Umbilical cord (tissue), 2 donors: ENCODE data around the gene FCRLB. TPM values are rescaled to one million over a fixed set of nuclear protein-coding genes. Genes with fewer than 3 reads are reported as not detected.
"Not testable (repeated sequence)": the region's sequence is repeated elsewhere in the genome, so short reads cannot be mapped to it uniquely, and the experiment has no call there.

Source experiments
- DNase-seq: peaks from one replicate; pipeline ENCODE4 v3.0.0-alpha.2; 2015; ENCODE audit warnings: low spot score
- total RNA-seq: library from RNA; depleted of rRNA; stranded (reverse); fragments of >200 nt; gene quantifications from one replicate; pipeline ENCODE4 v1.2.3, GENCODE V29; 2014; ENCODE audit warnings: low replicate concordance; ENCODE audit not compliant: insufficient read depth

Gene FCRLB
- total RNA-seq, 1 donor from 2014 or later, result not detected

DNA sequence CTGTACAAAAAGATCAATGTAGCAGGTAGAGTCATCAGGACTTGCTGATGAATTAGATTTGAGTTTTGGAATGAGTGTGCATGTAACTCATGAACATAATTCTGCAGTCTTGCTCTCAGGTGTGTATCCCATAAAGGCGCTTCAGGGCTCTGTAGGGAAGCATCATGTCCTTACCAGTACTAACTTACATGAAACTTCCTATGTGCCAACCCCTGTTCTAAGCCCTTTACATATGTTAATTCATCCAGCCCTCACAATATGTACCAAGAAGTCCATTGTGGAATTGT lies 2.1 kb upstream of the FCRLB start:
- no peak for DNase-seq

DNA sequence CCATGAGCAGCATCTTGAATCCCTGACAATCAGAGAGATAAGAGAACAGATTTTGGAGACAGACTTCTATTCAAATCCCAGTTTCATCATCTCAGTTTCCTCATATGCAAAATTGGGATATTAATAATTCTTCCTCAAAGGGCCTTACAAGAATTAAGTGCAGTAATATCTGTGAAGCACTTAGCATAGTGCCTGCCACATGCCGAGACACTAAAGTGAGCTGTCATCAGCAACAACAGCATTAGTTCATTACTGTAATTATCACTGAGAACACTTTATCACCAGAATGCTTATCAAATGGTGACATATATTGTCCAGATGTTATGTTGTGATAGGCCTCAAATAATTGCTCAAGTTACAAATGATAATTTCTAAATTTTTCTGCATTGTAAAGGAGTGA lies 922 bp upstream of the FCRLB start:
- DNase-seq, result no peak

DNA sequence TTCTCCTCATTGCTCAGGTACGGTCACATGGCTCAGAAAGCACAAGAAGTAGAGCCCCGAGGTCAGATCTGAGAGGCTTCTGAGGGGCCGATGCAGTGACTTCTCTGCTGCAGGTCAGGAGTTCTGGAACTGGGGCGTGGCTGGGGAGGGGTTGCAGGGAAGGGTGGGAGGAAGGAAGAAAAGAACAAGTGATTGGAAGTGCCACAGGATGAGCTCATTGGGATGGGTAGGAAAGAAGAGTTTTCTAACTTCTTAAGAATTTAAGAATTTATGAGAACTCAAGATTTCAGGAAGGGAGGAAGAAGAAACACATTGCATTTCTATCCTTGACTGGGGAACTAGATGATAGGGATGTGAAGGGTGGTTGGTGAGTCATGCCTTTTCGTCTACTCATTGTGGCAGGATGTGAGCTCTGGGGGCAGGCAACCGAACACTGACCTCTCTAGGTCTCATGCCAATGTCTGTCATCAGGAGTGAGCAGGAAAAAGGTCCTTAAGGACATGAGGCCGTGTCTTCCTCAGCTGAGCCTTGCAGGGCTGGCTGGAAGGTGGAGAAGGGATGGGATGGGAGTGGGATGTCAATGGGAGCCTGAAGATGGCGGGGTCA lies 497 bp downstream of the FCRLB start:
- no peak for DNase-seq

DNA sequence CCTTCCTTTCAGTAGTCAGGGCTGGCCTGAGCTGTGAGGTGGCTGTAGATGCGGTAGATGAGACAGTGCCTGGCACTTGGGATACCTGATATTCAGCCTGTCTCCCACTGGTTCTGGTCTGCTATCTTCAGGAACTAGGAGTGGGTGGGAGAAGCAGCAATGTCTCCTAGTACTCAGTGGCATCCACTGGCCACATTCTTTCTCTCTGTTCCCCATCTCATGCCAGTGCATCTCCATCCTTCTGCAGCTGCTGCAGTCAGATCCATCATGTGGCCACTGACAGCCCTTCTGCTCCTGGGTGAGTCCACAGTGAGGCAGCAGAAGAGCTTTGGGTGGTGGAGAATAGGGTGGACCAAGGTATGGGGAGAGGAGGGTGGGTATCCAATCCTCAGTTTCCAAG lies 1.1 kb downstream of the FCRLB start:
- DNase-seq, result no peak

DNA sequence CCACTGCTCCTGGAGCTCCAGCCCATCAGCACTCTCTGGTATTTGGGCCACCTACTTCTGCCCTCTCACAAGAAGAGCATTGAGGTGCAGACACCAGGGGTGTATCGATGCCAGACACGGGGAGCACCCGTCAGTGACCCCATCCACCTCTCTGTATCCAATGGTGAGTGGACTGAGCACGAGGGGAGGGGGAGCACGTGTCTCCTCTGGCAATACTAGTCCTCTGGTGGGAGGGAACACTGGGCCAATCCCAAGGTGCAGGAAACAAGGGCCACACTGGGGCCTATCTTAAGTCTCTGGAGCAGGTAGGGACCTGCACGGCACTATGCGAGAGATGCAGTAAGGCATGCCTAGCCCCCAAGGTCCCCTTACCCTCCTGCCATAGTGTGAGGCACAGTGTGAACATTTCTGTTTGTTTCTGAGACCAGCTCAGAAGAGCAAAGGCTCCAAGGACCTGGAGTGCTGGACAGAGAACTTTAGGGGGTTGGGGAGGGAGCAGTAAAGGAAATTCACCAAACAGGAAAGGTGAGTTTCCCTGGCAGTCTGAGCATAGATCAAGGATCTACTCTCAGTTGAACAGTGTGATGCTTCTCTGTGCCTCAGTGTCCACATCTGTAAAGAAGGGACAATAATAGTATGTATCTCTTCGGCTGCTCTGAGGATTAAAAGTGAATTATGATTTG lies 2.3 kb downstream of the FCRLB start:
- DNase-seq, result peak; percentile 24

DNA sequence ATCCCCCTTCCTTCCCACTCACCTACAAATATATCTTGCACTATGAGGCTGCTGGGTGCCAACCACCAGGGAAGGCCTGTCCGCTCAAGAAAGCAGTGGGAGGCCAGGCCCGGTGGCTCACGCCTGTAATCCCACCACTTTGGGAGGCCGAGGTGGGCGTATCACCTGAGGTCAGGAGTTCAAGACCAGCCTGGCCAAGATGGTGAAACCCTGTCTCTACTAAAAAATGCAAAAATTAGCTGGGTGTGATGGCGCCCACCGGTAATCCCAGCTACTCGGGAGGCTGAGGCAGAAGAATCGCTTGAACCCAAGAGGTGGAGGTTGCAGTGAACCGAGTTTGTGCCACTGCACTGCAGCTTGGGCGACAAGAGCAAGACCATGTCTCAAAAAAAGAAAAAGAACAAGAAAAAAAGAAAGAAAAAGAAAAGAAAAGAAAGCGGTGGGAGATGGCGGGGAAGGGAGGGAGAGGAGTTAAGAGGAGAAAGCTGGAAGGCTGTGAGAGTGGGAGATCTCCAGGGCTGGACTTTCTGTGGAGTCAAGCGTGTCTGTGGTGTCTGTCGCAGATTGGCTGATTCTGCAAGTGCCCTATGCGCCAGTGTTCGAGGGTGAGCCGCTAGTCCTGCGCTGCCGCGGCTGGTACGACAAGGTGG lies 4.0 kb downstream of the FCRLB start:
- not testable (repeated sequence) for DNase-seq

DNA sequence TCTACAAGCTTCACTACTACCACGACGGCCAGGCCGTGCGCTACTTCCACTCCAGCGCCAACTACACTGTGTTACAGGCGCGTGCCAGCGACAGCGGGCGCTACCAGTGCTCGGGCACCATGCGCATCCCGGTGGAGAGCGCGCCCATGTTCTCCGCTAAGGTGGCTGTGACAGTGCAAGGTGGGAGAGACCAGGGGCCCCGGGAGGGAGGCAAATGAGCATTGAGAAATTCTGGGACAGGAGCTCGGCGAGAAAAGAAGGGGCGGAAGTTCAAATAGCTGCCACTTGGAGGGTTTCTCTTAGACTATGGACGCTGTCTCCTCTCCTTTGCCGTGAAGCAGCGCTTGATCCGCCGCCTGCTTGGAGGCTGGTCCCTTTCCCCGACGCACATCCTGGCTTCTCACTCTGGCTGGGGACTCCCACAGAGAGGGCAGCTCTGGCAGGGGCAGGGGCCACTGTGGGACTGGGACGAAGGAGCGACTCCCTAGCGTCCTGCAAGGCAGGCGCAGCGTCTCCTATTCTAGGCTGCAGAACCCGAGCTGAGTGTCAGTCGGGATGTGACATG lies 4.6 kb downstream of the FCRLB start:
- DNase-seq, result peak; percentile 63

DNA sequence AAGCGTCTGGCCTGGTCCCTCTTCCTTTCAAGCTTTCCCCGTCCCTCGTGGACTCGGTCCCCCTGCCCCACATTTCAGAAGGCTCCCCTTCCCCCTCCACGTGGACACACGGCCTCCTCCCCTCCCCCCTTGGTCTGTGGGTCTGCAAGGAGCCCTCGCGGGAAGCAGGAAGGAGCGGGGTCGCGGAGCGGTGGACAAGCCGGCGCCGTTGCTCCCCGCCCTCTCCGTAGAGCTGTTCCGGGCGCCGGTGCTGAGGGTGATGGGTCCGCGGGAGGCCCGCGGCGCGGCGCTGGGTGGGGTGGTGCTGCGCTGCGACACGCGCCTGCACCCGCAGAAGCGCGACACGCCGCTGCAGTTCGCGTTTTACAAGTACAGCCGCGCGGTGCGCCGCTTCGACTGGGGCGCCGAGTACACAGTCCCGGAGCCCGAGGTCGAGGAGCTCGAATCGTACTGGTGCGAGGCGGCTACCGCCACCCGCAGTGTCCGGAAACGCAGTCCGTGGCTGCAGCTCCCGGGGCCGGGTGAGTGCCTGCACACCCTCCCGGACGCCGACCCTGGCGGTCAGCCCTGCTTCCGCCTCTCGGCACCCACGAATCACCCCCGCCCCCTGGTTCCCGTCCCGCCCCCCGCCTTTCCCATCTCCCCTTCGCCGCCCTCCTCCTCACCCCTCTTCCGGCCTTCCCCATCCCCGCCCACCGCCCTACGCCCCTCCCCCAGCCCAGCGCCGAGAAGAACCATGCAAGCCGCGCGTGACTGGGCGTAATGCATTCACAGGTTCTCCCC lies 5.3 kb downstream of the FCRLB start:
- peak; percentile 93 for DNase-seq

DNA sequence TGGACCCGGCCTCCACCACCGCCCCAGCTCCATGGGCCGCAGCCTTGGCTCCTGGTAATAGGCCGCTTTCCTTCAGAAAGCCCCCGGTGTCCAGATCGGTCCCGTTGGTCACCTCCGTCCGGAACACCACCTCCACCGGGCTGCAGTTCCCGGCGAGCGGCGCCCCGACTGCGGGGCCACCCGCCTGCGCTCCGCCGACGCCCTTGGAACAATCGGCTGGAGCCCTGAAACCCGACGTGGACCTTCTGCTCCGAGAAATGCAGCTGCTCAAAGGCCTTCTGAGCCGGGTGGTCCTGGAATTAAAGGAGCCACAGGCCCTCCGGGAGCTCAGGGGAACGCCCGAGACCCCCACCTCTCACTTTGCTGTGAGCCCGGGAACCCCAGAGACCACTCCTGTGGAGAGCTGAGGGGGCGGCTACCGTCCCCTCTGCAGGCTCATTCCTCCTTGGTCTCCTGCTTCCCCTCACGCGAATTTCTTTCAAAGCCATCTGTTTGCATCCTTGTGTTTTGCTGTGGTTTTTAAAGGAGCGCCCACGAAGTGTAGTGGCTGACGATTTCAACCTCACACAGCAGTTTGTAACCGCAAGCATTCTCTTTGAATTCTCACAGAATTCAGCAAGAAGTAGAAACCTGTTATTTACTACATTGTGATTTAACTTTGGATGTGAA lies 6.0 kb downstream of the FCRLB start:
- peak; percentile 32 for DNase-seq

DNA sequence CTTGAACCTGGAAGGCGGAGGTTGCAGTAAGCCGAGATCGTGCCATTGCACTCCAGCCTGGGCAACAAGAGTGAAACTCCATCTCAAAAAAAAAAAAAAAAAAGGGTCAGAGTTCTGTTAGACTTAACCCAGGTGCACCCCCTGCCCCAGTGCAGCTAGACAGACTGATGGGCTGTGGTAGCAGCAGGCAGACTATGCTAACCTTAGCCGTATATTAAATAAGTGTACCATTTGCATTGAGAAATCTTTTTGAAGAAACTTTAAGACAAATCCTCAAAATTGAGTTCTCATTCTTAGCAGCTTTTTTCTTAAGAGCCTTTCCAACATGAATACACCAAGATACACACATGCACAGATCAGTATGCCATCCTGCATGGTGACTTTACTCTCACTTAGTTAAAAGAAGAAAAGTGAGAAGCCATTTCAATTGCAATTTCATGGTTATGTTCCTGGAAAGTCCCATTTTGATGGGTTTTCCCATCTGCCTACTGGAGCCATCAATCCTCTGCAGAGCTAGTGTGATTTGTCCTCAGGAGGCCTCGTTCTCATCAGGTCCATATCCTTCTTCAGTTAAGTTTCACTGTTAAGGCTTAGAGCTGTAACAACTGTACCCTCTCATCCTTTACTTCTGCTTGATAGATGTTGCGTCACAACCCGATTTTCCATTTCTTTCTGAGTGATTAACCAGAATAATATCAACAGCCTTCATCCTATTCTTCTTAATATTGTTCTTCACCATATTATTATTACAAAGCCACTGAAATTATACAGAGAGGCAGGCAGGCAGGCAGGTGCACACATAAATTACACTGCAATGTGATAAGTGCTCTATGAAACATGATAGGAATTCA lies 7.3 kb downstream of the FCRLB start:
- no peak for DNase-seq

DNA sequence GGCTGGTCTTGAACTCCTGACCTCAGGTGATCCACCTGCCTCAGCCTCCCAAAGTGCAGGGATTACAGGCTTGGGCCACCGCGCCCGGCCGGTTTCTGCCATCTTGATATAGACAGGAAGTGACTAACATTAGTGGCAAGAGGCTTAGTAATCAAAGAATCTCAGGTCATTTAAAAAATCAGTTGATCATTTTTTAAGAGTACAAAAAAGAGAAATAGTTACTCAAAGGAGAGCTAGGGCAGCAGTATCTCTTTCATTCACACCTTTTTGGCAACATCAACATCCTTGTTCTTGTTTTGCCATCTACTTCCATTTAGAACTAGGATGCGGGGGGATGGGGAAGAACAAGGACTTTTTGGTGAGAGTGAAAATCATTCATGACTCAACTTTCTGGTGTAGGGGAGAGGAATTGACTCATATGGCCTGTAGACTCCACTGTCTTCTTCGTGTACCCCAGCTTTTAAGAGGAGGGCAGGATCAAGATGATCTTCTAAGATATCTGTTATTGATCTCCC lies 8.8 kb downstream of the FCRLB start:
- DNase-seq, result no peak

DNA sequence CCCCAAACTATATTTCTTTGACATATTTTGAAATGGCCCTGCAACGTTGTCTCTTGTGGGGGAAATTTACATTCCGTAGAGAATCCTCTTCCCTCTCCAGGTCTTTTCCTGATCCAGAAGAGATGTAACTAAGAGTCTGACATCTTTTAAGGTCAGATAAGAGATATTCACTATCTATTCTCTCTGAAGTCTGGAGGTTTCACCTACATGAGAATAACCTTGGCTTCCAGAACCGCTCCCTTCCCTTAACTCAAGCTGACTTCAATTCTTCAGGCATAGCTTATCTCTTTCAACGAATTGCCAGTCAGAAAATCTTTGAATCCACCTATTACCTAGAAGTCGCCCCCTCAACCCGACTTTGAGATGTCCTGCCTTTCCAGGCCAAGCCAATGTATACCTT lies 9.9 kb downstream of the FCRLB start:
- DNase-seq, result no peak

DNA sequence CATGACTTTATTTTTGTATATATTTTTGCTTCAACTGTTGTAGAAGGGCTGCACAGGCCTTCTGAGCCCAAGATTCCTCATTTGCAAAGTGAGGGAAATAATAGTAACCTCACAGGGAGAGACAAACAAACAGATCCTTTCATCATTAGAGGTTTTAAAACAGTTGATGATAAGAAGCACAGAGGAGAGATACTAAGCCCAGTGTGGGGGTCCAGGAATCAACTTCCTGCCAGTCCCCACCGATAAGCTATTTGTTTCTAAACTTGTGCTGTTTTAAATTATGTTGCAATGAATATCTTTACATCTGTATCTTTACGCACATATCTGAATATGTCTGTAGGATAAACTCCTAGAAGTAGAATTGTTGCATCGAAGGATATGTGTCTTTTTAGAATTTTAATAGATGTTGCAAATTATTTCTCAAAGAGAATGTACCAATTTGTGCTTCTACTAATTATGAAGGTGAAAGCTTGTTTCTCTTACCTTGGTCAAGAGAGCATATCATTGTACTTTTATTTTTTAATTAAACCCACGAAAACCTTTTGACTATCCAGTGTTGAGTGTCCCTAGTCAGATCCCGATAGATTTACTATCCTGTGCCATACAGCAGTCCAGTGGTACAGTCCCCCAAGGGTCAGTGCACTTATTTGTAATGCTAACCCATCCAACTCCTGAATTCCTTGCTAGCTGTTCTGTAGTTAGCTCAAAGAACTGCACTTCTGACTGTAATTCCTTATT lies 10.8 kb downstream of the FCRLB start:
- no peak for DNase-seq

DNA sequence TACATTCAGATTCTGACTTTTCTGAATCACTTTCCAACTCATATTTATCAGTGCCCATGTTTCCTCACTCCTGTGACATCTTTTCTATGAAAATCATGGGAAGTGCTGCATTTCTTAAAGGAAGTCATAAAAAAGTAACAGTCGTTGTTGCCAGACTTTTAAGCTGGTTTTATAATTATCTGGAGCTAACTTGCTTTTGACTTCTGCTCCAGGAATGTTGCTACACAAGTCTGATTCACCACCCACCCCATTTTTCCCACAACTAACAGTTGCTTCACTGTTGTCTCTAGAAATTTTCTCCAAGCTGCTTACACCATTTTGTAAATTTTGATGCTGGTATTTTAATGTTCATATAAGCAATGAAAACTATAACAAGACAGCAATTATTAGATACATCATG lies 12.2 kb downstream of the FCRLB start:
- peak; percentile 69 for DNase-seq

DNA sequence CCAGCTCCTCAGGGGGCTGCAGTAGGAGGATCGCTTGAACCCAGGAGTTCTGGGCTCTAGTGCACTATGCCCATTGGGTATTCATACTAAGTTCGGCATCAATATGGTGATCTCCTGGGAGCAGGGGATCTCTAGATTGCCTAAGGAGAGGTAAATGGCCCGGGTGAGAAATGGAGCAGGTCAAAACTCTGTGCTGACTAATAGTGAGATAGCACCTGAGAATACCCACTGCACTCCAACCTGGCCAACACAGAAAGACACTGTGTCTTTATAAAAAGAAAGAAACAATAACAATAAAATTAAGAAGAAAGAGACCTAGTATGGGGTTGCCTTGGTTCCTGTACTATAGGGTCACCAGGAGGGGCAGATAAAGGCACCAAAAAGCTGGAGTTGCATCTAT lies 14.5 kb downstream of the FCRLB start:
- no peak for DNase-seq

DNA sequence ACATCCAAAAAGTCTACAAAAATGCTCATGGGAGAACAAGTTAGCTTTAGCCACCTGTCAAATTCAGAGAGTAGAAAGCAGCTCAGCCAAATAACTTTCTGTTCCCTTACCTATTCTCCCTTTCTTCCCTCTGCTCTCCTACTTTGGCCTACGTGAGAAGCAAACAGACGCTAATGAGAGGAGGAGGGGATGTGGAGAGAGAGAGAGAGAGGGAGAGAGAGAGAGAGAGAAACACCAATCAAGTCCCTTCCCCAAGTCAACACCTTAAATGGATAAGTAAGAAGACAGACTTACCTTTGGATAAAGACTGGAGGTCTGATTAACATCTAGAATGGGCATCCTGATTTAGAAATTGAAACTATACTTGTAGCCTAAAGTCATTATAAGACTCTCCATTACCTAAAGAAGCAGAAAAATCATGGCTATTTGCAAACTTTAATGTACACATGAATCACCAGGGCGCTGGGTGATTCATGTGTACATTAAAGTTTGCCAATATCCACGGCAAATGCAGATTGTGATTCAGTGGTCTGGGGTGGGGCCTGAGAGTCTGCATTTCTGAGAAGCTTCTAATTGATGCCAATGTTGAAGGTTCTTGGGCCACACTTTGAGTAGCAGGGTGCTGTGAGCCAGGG lies 15.1 kb downstream of the FCRLB start:
- DNase-seq, result no peak

DNA sequence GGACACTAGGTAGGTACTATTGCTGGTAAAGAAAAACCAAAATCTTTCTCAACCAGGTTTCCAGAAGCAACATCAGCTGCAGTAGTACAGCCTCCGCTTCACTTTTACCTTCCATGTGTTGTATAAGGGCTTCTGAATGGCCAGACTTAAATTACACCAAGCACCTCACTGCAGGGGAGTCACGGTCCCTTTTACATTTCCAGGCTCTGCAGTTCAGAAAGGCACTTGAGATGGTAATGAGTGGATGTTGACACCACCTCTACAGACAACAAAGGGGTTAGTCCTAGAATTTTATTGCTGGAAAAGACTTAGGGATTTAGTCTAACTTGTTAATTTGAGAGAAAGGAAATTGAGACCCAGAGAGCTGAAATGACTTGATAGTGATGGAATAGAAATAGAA lies 16.3 kb downstream of the FCRLB start:
- no peak for DNase-seq

DNA sequence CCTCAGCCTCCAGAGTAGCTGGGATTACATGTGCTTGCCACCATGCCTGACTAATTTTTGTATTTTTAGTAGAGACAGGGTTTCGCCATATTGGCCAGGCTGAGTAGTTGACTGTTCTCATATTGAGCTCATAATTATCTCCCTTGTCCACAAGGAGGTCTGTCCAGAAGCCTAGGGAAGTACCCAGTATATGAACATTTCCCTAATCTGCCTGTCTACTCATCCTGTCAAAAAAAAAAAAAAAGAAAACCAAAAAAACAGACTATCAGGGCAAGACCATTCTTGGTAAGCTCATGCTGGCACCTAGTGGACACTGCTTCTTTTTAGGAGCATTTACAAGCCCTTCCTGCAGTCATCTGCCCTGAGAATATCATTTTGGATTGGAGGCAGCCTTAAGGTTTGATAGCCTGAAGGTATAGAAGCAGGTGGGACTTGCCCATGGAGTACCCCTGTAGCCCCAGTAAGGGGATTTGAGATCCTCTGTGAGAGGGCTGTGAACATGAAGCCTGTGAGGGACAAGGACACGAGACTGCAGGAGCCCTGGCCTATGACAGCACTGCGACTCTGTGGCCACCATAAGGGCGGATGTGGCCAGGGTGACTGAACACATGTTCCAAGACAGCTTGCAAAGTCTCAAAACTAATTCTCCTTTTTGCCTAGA lies 17.4 kb downstream of the FCRLB start:
- DNase-seq, result peak; percentile 68
